Central memory CD4-positive, alpha-beta T cell (primary cell): ENCODE results near the gene FAM184A.
A peak's percentile ranks its signal among the peaks of the same experiment; 100 is the strongest.

Source experiments
- DNase-seq: peaks from one replicate; pipeline ENCODE4 v3.0.0; 2022

Gene FAM184A

GRCh38 chr6:118953391-118953790 lies 125.1 kb downstream of the FAM184A start:
- no peak for DNase-seq

GRCh38 chr6:118952683-118953082 lies 125.8 kb downstream of the FAM184A start:
- DNase-seq = no peak

DNA sequence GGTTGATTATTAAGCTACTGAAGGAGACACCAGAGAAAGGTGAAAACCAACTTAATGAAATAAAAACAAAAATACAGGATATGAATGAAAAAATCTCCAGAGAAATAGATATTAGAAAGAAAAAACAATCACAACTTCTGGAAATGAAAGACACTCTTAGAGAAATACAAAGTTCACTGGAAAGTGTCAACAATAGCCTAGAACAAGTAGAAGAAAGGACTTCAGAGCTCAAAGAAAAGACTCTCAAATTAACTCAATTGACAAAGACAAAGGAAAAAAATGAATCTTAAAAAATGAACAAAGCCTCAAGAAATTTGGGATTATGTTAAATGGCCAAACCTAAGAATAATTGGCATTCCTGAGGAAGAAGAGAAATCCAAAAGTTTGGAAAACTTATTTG lies 133.2 kb downstream of the FAM184A start:
- DNase-seq = no peak

- no peak for DNase-seq
Observed at GRCh38 chr6:118940770-118941169, 137.7 kb downstream of the FAM184A start.

- DNase-seq = no peak
Observed at GRCh38 chr6:118939683-118940082, 138.8 kb downstream of the FAM184A start.

DNA sequence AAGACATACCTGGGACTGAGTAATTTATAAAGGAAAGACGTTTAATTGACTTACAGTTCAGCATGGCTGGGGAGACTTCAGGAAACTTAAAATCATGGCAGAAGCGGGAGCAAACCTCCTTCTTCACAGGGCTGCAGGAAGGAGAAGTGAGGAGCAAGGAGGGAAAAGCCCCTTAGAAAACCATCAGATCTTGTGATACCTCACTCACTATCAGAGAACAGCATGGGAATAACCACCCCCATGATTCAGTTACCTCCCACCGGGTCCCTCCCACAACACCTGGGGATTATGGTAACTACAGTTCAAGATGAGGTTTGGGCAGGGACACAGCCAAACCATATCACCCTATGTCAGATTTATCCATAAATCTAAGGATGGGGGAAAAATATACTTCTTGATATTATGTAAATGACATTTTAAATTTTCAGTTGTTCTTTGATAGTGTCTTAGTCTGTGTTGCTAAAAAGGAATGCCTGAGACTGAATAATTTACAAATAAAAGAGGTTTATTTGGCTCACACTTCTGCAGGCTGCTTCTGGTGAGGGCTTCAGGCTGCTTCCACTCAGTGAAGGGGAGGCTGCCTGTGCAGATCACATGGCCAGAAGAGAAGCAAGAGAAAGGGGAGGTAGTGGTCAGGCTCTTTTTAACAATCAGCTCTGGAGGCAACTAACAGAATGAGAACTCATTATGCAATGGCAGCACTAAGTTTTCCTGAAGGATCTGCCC lies 142.3 kb downstream of the FAM184A start:
- DNase-seq = no peak

GRCh38 chr6:118935331-118935668 lies 143.2 kb downstream of the FAM184A start:
- DNase-seq = no peak

GRCh38 chr6:118934461-118935330 lies 143.8 kb downstream of the FAM184A start, which contains the start of gene MCM9:
Gene MCM9 (minus strand): TSS chr6:118935159. CDS start chr6:118931723, 3,436 bp downstream.
- peak; percentile 84 for DNase-seq

DNA sequence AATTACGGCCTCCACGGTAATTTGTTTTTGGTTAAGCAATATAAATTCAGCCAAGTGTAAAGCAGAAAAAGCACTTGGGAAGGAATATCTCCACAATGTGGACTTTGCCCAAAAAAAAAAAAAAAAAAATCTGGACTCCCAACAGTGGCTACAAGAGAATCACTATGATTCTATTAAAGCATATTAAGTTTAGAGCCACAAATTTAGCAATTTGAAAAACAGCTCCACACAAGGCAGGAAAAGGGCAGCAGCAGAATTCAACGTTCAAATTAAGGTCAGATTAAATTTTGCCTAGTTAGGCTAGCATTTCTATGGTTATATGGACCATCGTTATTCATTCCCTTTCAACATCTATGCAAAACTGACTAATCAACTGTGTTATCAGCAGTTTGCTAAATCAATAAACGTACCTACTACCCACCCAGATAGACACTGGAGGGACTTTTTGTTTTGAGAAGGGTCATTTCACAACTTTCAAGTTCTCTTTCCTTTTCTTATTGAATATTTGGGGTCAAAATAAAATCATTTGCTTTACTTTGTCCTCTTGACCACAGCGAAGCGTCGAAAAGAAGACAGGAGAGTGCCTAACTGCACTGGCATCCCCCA lies 144.5 kb downstream of the FAM184A start:
- DNase-seq = no peak

DNA sequence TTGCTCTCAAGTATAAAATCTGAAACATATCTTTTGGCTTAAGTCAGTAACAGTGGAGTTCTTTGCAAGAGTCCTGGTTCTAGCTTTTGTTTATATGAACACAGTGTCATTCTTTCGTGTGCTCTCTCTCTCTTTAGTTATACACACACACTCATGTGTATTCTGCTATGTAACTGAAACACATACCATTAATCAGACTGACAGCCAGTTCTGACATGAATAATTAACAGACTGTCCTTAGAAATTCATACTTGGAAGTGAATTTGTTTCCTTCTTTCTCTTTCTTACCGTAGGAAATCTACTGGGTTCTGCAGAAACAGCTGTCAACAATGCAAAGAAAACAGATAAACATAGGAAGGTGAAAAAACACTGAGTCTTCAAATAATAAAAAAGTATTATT lies 146.0 kb downstream of the FAM184A start:
- no peak for DNase-seq

DNA sequence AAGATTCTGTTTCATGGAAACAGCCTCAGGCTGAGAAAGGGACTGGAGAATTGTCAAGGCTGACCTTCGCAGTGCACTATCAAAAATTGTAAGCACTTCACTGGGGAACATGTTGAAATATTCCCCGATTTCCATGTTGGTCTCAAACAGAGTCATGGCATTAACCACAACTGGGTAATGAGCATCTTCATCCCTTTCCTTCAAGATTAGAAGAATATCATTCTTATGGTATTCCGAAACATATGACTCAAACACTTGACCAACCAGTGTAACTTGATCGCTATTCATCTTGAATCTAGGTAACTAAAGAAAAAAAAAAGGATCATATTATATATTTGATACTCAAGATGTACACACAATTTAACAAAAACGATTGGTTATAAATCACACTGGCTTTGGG lies 147.0 kb downstream of the FAM184A start:
- no peak for DNase-seq

GRCh38 chr6:118930680-118931079 lies 147.8 kb downstream of the FAM184A start:
- DNase-seq = no peak

DNA sequence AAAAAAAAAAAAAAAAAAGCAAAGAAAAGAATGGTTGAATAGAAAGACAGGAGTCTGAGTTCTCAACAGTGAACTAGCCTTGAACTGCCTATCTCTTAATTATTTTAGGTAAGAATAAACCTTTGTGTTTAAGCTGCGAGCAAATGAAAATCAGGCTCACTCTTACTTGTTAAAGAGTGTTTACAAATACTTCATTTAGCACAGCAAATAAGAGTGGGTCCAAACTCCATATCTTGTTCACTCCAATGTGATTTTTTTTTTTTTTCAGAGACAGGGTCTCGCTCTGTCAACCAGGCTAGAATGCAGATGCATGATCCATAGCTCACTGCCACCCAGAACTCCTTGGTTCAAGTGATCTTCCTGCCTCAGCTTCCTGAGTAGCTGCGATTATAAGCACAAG lies 155.4 kb downstream of the FAM184A start:
- no peak for DNase-seq

DNA sequence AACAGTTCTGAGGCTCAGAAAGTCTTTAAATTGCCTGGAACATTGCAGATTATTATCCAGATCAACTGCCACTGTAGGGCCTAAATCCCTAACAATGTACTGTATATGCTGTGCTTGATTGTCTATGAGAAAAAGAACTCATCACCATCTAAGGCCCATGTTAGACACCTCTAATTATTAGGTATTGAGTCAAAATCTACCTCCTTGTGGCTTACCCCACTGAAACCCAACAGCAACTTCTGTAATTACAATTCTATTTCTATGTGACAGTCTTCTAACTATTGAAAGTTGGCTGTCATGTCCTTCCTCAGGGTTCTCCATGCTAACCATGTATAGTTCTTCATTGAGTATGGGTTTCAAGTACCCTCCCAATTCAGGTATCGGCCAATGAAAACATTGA lies 157.4 kb downstream of the FAM184A start:
- DNase-seq = no peak

- no peak for DNase-seq
Observed at GRCh38 chr6:118918329-118918725, 160.1 kb downstream of the FAM184A start.

DNA sequence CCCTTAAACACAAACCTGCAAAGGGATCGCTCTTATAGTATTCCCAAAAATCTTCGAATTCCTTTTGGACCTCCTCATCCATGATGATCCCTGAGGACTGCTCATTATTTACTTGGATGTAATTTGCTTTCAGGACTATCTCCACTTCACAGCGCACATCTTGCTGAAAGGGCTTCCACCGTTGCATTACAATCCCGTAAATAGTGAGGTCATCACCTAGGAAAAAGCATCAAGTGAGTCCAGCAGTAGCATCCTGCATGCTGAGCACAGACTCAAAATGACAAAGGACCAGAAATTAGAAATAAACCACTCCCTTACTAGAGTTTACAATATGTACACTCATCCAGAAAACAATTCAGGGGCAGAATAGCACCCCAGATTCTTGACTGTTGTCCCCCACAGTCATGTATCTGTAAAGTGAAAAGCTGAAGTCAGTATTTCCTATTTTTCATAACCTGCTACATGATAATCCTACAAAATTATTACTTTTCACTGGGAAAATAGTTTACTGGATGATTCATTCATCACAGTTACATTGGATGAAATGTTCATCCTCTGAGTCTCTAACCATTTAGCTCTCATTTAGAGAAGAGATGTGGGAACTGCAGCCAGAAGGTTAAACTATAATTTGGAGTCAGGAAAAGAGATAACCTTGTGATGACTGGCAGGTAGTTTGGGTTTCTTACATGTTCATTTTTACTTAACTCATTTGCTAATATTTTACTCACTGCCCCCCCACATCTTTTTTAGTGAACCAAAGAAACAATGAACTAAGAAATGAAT lies 160.7 kb downstream of the FAM184A start:
- no peak for DNase-seq

GRCh38 chr6:118914598-118914997 lies 163.9 kb downstream of the FAM184A start:
- no peak for DNase-seq

DNA sequence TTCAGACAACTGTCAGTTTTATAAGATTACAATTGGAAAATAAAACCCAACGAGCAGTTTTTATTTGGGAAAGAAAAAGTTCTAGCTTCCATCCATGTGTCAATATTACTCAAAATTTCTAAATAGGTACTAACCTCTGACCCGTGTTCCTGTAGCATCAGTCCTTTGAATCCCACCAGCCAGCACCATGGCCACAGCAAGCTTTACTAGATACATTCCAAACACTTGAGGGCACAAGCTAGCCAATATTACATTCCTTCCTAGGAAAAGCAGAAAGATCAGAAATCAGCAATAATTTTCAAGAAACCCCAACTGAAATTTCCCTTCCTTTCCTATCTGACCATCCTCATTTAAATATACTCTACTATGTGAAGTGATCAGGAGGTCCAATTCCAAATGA lies 165.3 kb downstream of the FAM184A start:
- DNase-seq = no peak

- no peak for DNase-seq
Observed at GRCh38 chr6:118912646-118913045, 165.8 kb downstream of the FAM184A start.
